RPMI7951 (cell line): ENCODE data around the gene ACOT11. TPM values are rescaled to one million over a fixed set of nuclear protein-coding genes. Genes with fewer than 3 reads are reported as not detected.

Source experiments
- DNase-seq: peaks from one replicate; pipeline ENCODE4 v3.0.0-alpha.2; 2012; ENCODE audit warnings: low read depth
- total RNA-seq: library from RNA; depleted of rRNA; stranded (reverse); fragments of >200 nt; shearing (Covaris generic); gene quantifications from 2 replicates; pipeline ENCODE4 v1.2.3, GENCODE V29; 2014; rRNA removed

ACOT11 gene
- total RNA-seq, 1 experiment from 2014 or later = 0.60 TPM

GRCh38 chr1:54645806-54646676, 98.0 kb downstream of the ACOT11 start:
- no peak for DNase-seq

GRCh38 chr1:54649130-54649898, 101.3 kb downstream of the ACOT11 start:
- DNase-seq = no peak

GRCh38 chr1:54649921-54650320, 101.9 kb downstream of the ACOT11 start:
- no peak for DNase-seq

GRCh38 chr1:54650417-54650816, 102.4 kb downstream of the ACOT11 start:
- DNase-seq = no peak

GRCh38 chr1:54651608-54652007, 103.6 kb downstream of the ACOT11 start:
- no peak for DNase-seq

- DNase-seq = no peak
These were observed 104.1 kb downstream of the ACOT11 start for GRCh38 chr1:54652168-54652567.

GRCh38 chr1:54653036-54653435, 105.0 kb downstream of the ACOT11 start:
- DNase-seq = no peak

- DNase-seq = no peak
These were observed 110.3 kb downstream of the ACOT11 start for GRCh38 chr1:54658164-54658913.

Other genes starting within 250 kb of the ACOT11 start
- gene SSBP3, start 141.8 kb upstream of the ACOT11 start, total RNA-seq = 21.1 and 26.0 TPM in 2 replicates
- not detected in 2 replicates for gene FAM151A, start 75.3 kb downstream of the ACOT11 start, total RNA-seq
- not detected in 2 replicates for gene MROH7, start 93.6 kb downstream of the ACOT11 start, total RNA-seq
- gene TTC4, start 167.6 kb downstream of the ACOT11 start, total RNA-seq = 24.0 and 32.0 TPM in 2 replicates
- gene PARS2, start 216.3 kb downstream of the ACOT11 start, total RNA-seq = 6.3 and 6.4 TPM in 2 replicates